H1 (cell line): ENCODE data around the gene GANC. TPM values are rescaled to one million over a fixed set of nuclear protein-coding genes. Genes with fewer than 3 reads are reported as not detected.

Experiments
- CTCF ChIA-PET: fragments of 300-600 bp; sonication (Branson Sonifier 250); formaldehyde crosslinking; loops from one replicate; lab custom pipeline; 2021; ENCODE audit not compliant: partially characterized antibody; lab: Charles Lee
- POLR2A ChIA-PET: fragments of 300-600 bp; sonication (Branson Sonifier 250); formaldehyde crosslinking; loops from one replicate; lab custom pipeline; 2021; ENCODE audit warnings: inconsistent platforms; ENCODE audit not compliant: partially characterized antibody; lab: Charles Lee
- DNase-seq, 2 experiments: peaks; one replicate each; pipeline versions ENCODE4 v3.0.0 to v3.0.0-alpha.2; 2010 to 2022; ENCODE audit warnings: low spot score in 2 of 2, low read depth in 1 of 2, mixed read lengths in 1 of 2
- FAIRE-seq: peaks from 2 replicates; lab custom pipeline; 2011; peaks lifted over from hg19 to GRCh38; lab: Jason Lieb, UNC
- H2AFZ ChIP-seq: 2 replicates; pipeline ENCODE4 v1.8.1; 2012; ENCODE audit warnings: low read length, inconsistent platforms
- H2AK5ac ChIP-seq: 2 replicates; pipeline ENCODE4 v1.6.1; 2013; ENCODE audit warnings: low read depth, low read length
- H2BK120ac ChIP-seq: replicated peaks from 2 replicates; pipeline ENCODE3; 2013; ENCODE audit warnings: low read depth, low read length, inconsistent platforms
- H2BK12ac ChIP-seq: 2 replicates; pipeline ENCODE4 v1.6.1; 2013; ENCODE audit warnings: low read depth, low read length
- H2BK15ac ChIP-seq: 2 replicates; pipeline ENCODE4 v1.6.1; 2013; ENCODE audit warnings: low read length
- H2BK20ac ChIP-seq: 2 replicates; pipeline ENCODE4 v1.6.1; 2013; ENCODE audit warnings: low read length
- H2BK5ac ChIP-seq: 2 replicates; pipeline ENCODE4 v1.6.1; 2013; ENCODE audit warnings: low read depth, low read length
- H3K14ac ChIP-seq: 2 replicates; pipeline ENCODE4 v1.6.1; 2013; ENCODE audit warnings: inconsistent platforms; ENCODE audit not compliant: insufficient read length
- H3K18ac ChIP-seq: 2 replicates; pipeline ENCODE4 v1.6.1; 2013; ENCODE audit warnings: low read length; ENCODE audit errors: extremely low read depth
- H3K23ac ChIP-seq: 2 replicates; pipeline ENCODE4 v1.6.1; 2013; ENCODE audit warnings: inconsistent platforms; ENCODE audit not compliant: insufficient read length
- H3K23me2 ChIP-seq: 2 replicates; pipeline ENCODE4 v1.6.1; 2013; ENCODE audit warnings: low read depth, low read length
- H3K27ac ChIP-seq: 2 replicates; pipeline ENCODE4 v1.6.1; 2011; ENCODE audit warnings: low read depth, low read length, inconsistent platforms
- H3K27me3 ChIP-seq, 4 experiments: replicated peaks in 1 of 4; 1 replicate in 1 of 4; 2 replicates in 3 of 4; pipeline versions ENCODE4 v1.6.1 to v1.8.1; 2011 to 2013; ENCODE audit warnings: low read length in 3 of 4, mild to moderate bottlenecking in 3 of 4, inconsistent platforms in 2 of 4, mixed read lengths in 2 of 4, moderate library complexity in 1 of 4; ENCODE audit not compliant: control insufficient read depth in 3 of 4, insufficient read depth in 3 of 4; ENCODE audit errors: extremely low read depth in 1 of 4
- H3K36me3 ChIP-seq, 4 experiments: 2 replicates each; pipeline versions ENCODE4 v1.6.1 to v1.8.1; 2011 to 2013; ENCODE audit warnings: mild to moderate bottlenecking in 4 of 4, low read length in 3 of 4, moderate library complexity in 2 of 4, control low read depth in 1 of 4, inconsistent platforms in 1 of 4; ENCODE audit not compliant: insufficient read depth in 4 of 4, control insufficient read depth in 2 of 4
- H3K4ac ChIP-seq: replicated peaks from 2 replicates; pipeline ENCODE3; 2013; ENCODE audit warnings: low read length, low read depth, mixed read lengths, inconsistent platforms; ENCODE audit not compliant: insufficient read length
- H3K4me1 ChIP-seq, 4 experiments: replicated peaks in 1 of 4; 1 replicate in 1 of 4; 2 replicates in 3 of 4; pipeline versions ENCODE4 v1.6.1 to v1.8.1; 2011 to 2013; ENCODE audit warnings: low read length in 3 of 4, inconsistent platforms in 2 of 4, mixed read lengths in 1 of 4; ENCODE audit not compliant: insufficient read depth in 4 of 4, control insufficient read depth in 3 of 4
- H3K4me2 ChIP-seq, 2 experiments: 2 replicates each; pipeline versions ENCODE4 v1.6.1 to v1.8.1; 2011 to 2013; ENCODE audit warnings: low read depth in 2 of 2, low read length in 2 of 2, control low read depth in 1 of 2, inconsistent platforms in 1 of 2, mild to moderate bottlenecking in 1 of 2; ENCODE audit not compliant: insufficient read depth in 1 of 2
- H3K4me3 ChIP-seq, 4 experiments: fragments of 200-600, 300-600 bp in 1 of 4; sonication (generic), shearing (Covaris generic), sonication (Bioruptor Twin) in 1 of 4; 2 replicates each; pipeline versions ENCODE4 v1.5.1 to v1.8.1; 2011 to 2016; ENCODE audit warnings: low read length in 4 of 4, low read depth in 3 of 4, control low read depth in 2 of 4, inconsistent platforms in 2 of 4, mild to moderate bottlenecking in 2 of 4, mixed read lengths in 1 of 4, moderate library complexity in 1 of 4; ENCODE audit not compliant: insufficient read depth in 2 of 4; ENCODE audit errors: extremely low read depth in 1 of 4
- H3K56ac ChIP-seq: replicated peaks from 2 replicates; pipeline ENCODE3; 2013; ENCODE audit warnings: low read depth, mild to moderate bottlenecking, mixed read lengths, low read length, inconsistent platforms; ENCODE audit not compliant: insufficient read length
- H3K79me1 ChIP-seq: 2 replicates; pipeline ENCODE4 v1.6.1; 2013; ENCODE audit warnings: low read depth, low read length, control low read depth
- H3K79me2 ChIP-seq, 2 experiments: 2 replicates each; pipeline versions ENCODE4 v1.6.1 to v1.8.1; 2012 to 2013; ENCODE audit warnings: low read length in 2 of 2, mild to moderate bottlenecking in 2 of 2, inconsistent platforms in 1 of 2; ENCODE audit not compliant: insufficient read depth in 2 of 2, control insufficient read depth in 1 of 2
- H3K9ac ChIP-seq, 4 experiments: replicated peaks in 1 of 4; 1 replicate in 1 of 4; 2 replicates in 3 of 4; pipeline versions ENCODE4 v1.6.1 to v1.8.1; 2011 to 2013; ENCODE audit warnings: low read depth in 3 of 4, low read length in 3 of 4, control low read depth in 2 of 4, mild to moderate bottlenecking in 2 of 4, moderate library complexity in 2 of 4, inconsistent platforms in 1 of 4; ENCODE audit errors: extremely low read depth in 1 of 4
- H3K9me3 ChIP-seq, 2 experiments: 2 replicates each; pipeline versions ENCODE4 v1.6.1 to v1.8.1; 2012 to 2013; ENCODE audit warnings: mild to moderate bottlenecking in 2 of 2, moderate library complexity in 2 of 2, control low read depth in 1 of 2, inconsistent platforms in 1 of 2, low read depth in 1 of 2, low read length in 1 of 2, mixed read lengths in 1 of 2; ENCODE audit not compliant: insufficient read depth in 2 of 2
- H4K20me1 ChIP-seq, 2 experiments: replicated peaks in 1 of 2; 2 replicates each; pipeline versions ENCODE3 to v1.8.1; 2011 to 2013; ENCODE audit warnings: inconsistent platforms in 2 of 2, low read length in 2 of 2, mild to moderate bottlenecking in 1 of 2; ENCODE audit not compliant: insufficient read depth in 2 of 2, control insufficient read depth in 1 of 2
- H4K5ac ChIP-seq: 2 replicates; pipeline ENCODE4 v1.6.1; 2013; ENCODE audit warnings: low read length, low read depth, mixed read lengths, inconsistent platforms; ENCODE audit not compliant: insufficient read length
- H4K8ac ChIP-seq: 2 replicates; pipeline ENCODE4 v1.8.0; 2013; ENCODE audit warnings: mild to moderate bottlenecking, moderate library complexity, low read length, inconsistent platforms; ENCODE audit not compliant: insufficient read depth; ENCODE audit errors: extremely low read depth
- H4K91ac ChIP-seq: replicated peaks from 2 replicates; pipeline ENCODE3; 2013; ENCODE audit warnings: low read length, mixed read lengths, inconsistent platforms; ENCODE audit not compliant: insufficient read length
- CHD2 ChIP-seq: IDR thresholded peaks from 2 replicates; pipeline ENCODE4 v1.6.1; 2012; ENCODE audit warnings: low read length, improper control_type of control experiment
- YY1 ChIP-seq: IDR thresholded peaks from 2 replicates; pipeline ENCODE4 v1.6.1; 2011; ENCODE audit warnings: low read depth, mild to moderate bottlenecking, low read length
- WGBS, 2 experiments: shearing (Covaris generic) in 1 of 2; methylation state at CpG; one replicate each; pipeline versions ENCODE4 v1.1.6 to v1.1.7; 2013 to 2015; ENCODE audit warnings: low lambda C conversion rate in 2 of 2, mixed read lengths in 2 of 2, inconsistent platforms in 1 of 2, low coverage in 1 of 2, missing lambda C conversion rate in 1 of 2; ENCODE audit not compliant: insufficient replicate concordance in 2 of 2, insufficient coverage in 1 of 2, insufficient read length in 1 of 2; ENCODE audit errors: extremely low coverage in 1 of 2, missing lambda C conversion rate in 1 of 2; 5-methylcytosine and 5-hydroxymethylcytosine counted together
- polyA plus RNA-seq, 7 experiments: library from polyadenylated mRNA; depleted of rRNA in 3 of 7; stranded (reverse) in 5 of 7; unstranded in 2 of 7; fragments of >200 nt in 5 of 7; fragments of 200-250 nt in 2 of 7; gene quantifications; 1 replicate in 5 of 7; 2 replicates in 1 of 7; 4 replicates in 1 of 7; pipeline versions ENCODE4 v1.2.1 to v1.2.3, GENCODE V29; 2011 to 2013; ENCODE audit warnings: missing spikeins in 2 of 7, mixed read lengths in 2 of 7
- total RNA-seq: library from RNA; stranded (reverse); fragmentation: NEBNext Ultra II Directional; extraction: Animal tissue kit (Norgen Biotek cat#: 25700); gene quantifications from 2 replicates; pipeline ENCODE4 v1.2.1, GENCODE V29; 2021
- TF ChIP-seq, protein P1 (sequence below): IDR thresholded peaks from 2 replicates; pipeline ENCODE4 v1.6.1; 2012; ENCODE audit warnings: low read length, inconsistent platforms

The GANC gene
- total and polyA plus RNA-seq, 2 of the 8 experiments (the other 6 are each of a cell fraction or from before 2014, with no cell fraction given): 6.8 to 14.4 TPM

DNA sequence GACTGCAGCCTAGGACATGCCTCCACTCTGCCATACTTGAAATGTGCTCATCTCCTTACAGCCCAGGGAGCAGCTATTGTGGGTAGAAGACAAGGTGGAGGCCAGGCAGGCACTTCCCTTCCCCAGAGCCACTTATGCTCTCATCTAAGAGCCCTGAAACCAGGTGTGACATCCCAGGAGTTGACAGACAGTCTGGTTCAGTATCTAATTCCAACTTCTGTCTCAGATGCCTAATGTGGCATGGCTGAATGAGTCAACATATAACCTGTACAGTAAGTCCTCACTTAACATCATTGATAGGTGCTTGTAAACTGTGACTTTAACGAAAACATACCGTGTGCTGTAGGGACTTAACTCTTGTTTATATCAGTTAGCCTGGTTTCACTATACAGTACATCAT is 85.1 kb downstream of the GANC start:
- H2AK5ac ChIP-seq: no peak overlapping the region; the same call in 1 of the 2 replicates
- no peak overlapping the region for H3K4ac ChIP-seq
- no peak overlapping the region for H2BK120ac ChIP-seq
- H3K27ac ChIP-seq: no peak overlapping the region
- 96% methylated on average over 2 of the region's 2 CpGs; no CpG with 5 or more reads in 1 of the 2 experiments for WGBS, 2 experiments
- no peak overlapping the region for H2BK20ac ChIP-seq
- no peak for DNase-seq
- no peak overlapping the region for H3K4me2 ChIP-seq
- H3K9ac ChIP-seq: no peak overlapping the region
- H2BK12ac ChIP-seq: no peak overlapping the region
- H2BK5ac ChIP-seq: no peak overlapping the region
- no peak overlapping the region for H3K14ac ChIP-seq
- no peaks in the 10 kb centered on the region for H3K9me3 ChIP-seq
- no peak overlapping the region for H3K23ac ChIP-seq
- FAIRE-seq: no peak
- H3K18ac ChIP-seq: no peak overlapping the region
- no peaks in the 10 kb centered on the region for H3K79me2 ChIP-seq
- ChIA-PET POLR2A (interaction anchor here (0.6 kb wide), 1 partner anchor 64 kb away, joined by 3 read pairs; no protein-coding TSS in a partner anchor), CTCF (no interaction called here)
- no peak overlapping the region for H3K4me3 ChIP-seq
- H3K4me1 ChIP-seq: peaks cover 0 to 2% (median under 1%) of the 10 kb centered on the region in 4 experiments; a peak in 3 of 7 replicates
- H2BK15ac ChIP-seq: no peak overlapping the region
- H4K20me1 ChIP-seq: no peaks in the 10 kb centered on the region
- H4K8ac ChIP-seq: no peak overlapping the region
- H3K79me1 ChIP-seq: no peaks in the 10 kb centered on the region
- no peak overlapping the region for H3K56ac ChIP-seq
- no peaks in the 10 kb centered on the region; a peak in 1 of 7 replicates for H3K27me3 ChIP-seq
- peak overlapping the region; percentile 12 for H4K91ac ChIP-seq
- no peak overlapping the region for H4K5ac ChIP-seq
- H3K36me3 ChIP-seq: no peaks in the 10 kb centered on the region; a peak in 1 of 8 replicates
- H3K23me2 ChIP-seq: 0 out of 2 replicates have a peak, but pooled peaks cover under 1% of the 10 kb centered on the region
- no peak overlapping the region for H2AFZ ChIP-seq
- TF ChIP-seq CHD2 (no peak), YY1 (no peak)
- TF ChIP-seq, protein P1, sequence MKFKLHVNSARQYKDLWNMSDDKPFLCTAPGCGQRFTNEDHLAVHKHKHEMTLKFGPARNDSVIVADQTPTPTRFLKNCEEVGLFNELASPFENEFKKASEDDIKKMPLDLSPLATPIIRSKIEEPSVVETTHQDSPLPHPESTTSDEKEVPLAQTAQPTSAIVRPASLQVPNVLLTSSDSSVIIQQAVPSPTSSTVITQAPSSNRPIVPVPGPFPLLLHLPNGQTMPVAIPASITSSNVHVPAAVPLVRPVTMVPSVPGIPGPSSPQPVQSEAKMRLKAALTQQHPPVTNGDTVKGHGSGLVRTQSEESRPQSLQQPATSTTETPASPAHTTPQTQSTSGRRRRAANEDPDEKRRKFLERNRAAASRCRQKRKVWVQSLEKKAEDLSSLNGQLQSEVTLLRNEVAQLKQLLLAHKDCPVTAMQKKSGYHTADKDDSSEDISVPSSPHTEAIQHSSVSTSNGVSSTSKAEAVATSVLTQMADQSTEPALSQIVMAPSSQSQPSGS: no peak
